ENCODE measurements around the gene MYO3A. TPM values are rescaled to one million over a fixed set of nuclear protein-coding genes. Genes with fewer than 3 reads are reported as not detected.
"Not testable (repeated sequence)": the region's sequence is repeated elsewhere in the genome, so short reads cannot be mapped to it uniquely, and the experiment has no call there.

MYO3A gene
- total RNA-seq, 6 experiments from 2014 or later: 0.03 TPM; not detected in 5

- no peak for TF ChIP-seq CTCF (IDR thresholded peaks at IDR 0.05)
- Mint-ChIP-seq H3K36me3 (ENCODE audit: low read depth) (no peaks in the 10 kb centered on the region), H3K4me1 (ENCODE audit: low read depth) (no peaks in the 10 kb centered on the region), H3K27me3 (ENCODE audit: insufficient read depth) (peaks cover 2% of the 10 kb centered on the region), H3K9me3 (peaks cover 24% of the 10 kb centered on the region; the same call in 1 of the 2 replicates), H3K27ac (no peak overlapping the region), H3K4me3 (no peak overlapping the region)
- DNase-seq: no peak
Observed at GRCh38 chr10:26048756-26049155, 114.7 kb downstream of the MYO3A start.

- no peaks in the 10 kb centered on the region for H3K4me1 Mint-ChIP-seq (ENCODE audit: low read depth)
- no peak overlapping the region for H3K4me3 Mint-ChIP-seq
- H3K27me3 Mint-ChIP-seq (ENCODE audit: insufficient read depth): peaks cover 2% of the 10 kb centered on the region
- H3K36me3 Mint-ChIP-seq (ENCODE audit: low read depth): no peaks in the 10 kb centered on the region
- no peak for DNase-seq
- H3K27ac Mint-ChIP-seq: no peak overlapping the region
- H3K9me3 Mint-ChIP-seq: peaks cover 27% of the 10 kb centered on the region; the same call in 1 of the 2 replicates
- TF ChIP-seq CTCF (IDR thresholded peaks at IDR 0.05): no peak
Observed at GRCh38 chr10:26052326-26052725, 118.3 kb downstream of the MYO3A start.

GRCh38 chr10:26057466-26057865, 123.4 kb downstream of the MYO3A start:
- H3K27me3 Mint-ChIP-seq (ENCODE audit: insufficient read depth): no peaks in the 10 kb centered on the region; the same call in 1 of the 2 replicates
- no peak for DNase-seq

GRCh38 chr10:26064106-26064505, 130.1 kb downstream of the MYO3A start:
- H3K27ac Mint-ChIP-seq: no peak overlapping the region

More at GRCh38 chr10:26057466-26057865, 123.4 kb downstream of the MYO3A start:
- no peaks in the 10 kb centered on the region for H3K36me3 Mint-ChIP-seq (ENCODE audit: low read depth)
- no peak for TF ChIP-seq CTCF (IDR thresholded peaks at IDR 0.05)
- H3K4me3 Mint-ChIP-seq: no peak overlapping the region
- no peak overlapping the region for H3K27ac Mint-ChIP-seq
- no peaks in the 10 kb centered on the region for H3K4me1 Mint-ChIP-seq (ENCODE audit: low read depth)
- peaks cover 17% of the 10 kb centered on the region; the same call in 1 of the 2 replicates for H3K9me3 Mint-ChIP-seq

GRCh38 chr10:26067680-26068079, 133.7 kb downstream of the MYO3A start:
- no peak overlapping the region for H3K4me3 Mint-ChIP-seq
- DNase-seq: no peak

More at GRCh38 chr10:26064106-26064505, 130.1 kb downstream of the MYO3A start:
- Mint-ChIP-seq H3K9me3 (no peaks in the 10 kb centered on the region; the same call in 1 of the 2 replicates), H3K4me1 (ENCODE audit: low read depth) (no peaks in the 10 kb centered on the region), H3K4me3 (no peak overlapping the region), H3K36me3 (ENCODE audit: low read depth) (no peaks in the 10 kb centered on the region), H3K27me3 (ENCODE audit: insufficient read depth) (peaks cover 1% of the 10 kb centered on the region; the same call in 1 of the 2 replicates)
- DNase-seq: no peak
- TF ChIP-seq CTCF (IDR thresholded peaks at IDR 0.05): no peak

GRCh38 chr10:26080971-26081370, 146.9 kb downstream of the MYO3A start:
- not testable (repeated sequence) for H3K27me3 Mint-ChIP-seq (ENCODE audit: insufficient read depth); H3K36me3 Mint-ChIP-seq (ENCODE audit: low read depth); DNase-seq; H3K4me1 Mint-ChIP-seq (ENCODE audit: low read depth); H3K27ac Mint-ChIP-seq; H3K4me3 Mint-ChIP-seq
- H3K9me3 Mint-ChIP-seq: peaks cover 11% of the 10 kb centered on the region; the same call in 1 of the 2 replicates

More at GRCh38 chr10:26067680-26068079, 133.7 kb downstream of the MYO3A start:
- Mint-ChIP-seq H3K9me3 (no peaks in the 10 kb centered on the region), H3K36me3 (ENCODE audit: low read depth) (no peaks in the 10 kb centered on the region), H3K4me1 (ENCODE audit: low read depth) (no peaks in the 10 kb centered on the region), H3K27me3 (ENCODE audit: insufficient read depth) (peaks cover 3% of the 10 kb centered on the region), H3K27ac (no peak overlapping the region)
- TF ChIP-seq CTCF (IDR thresholded peaks at IDR 0.05): no peak
